Endothelial cell (in vitro differentiated cells): ENCODE data around the gene LRP6. TPM values are rescaled to one million over a fixed set of nuclear protein-coding genes. Genes with fewer than 3 reads are reported as not detected.

ENCODE experiments used
- DNase-seq: peaks from one replicate; pipeline ENCODE4 v3.0.0; 2021; ENCODE audit warnings: low spot score
- H3K27ac Mint-ChIP-seq: one replicate; pipeline ENCODE4 v1.8.0; 2021; ENCODE audit warnings: mixed read lengths, inconsistent platforms; ENCODE audit not compliant: unreplicated experiment
- H3K27me3 Mint-ChIP-seq: one replicate; pipeline ENCODE4 v1.8.0; 2021; ENCODE audit warnings: mild to moderate bottlenecking, moderate library complexity, mixed read lengths, inconsistent platforms; ENCODE audit not compliant: unreplicated experiment
- H3K36me3 Mint-ChIP-seq: one replicate; pipeline ENCODE4 v1.8.0; 2021; ENCODE audit warnings: mild to moderate bottlenecking, low read depth, mixed read lengths, inconsistent platforms; ENCODE audit not compliant: unreplicated experiment
- H3K4me1 Mint-ChIP-seq: one replicate; pipeline ENCODE4 v1.8.0; 2021; ENCODE audit warnings: mild to moderate bottlenecking, mixed read lengths, inconsistent platforms; ENCODE audit not compliant: unreplicated experiment
- H3K4me3 Mint-ChIP-seq: one replicate; pipeline ENCODE4 v1.8.0; 2021; ENCODE audit warnings: mild to moderate bottlenecking, mixed read lengths, inconsistent platforms; ENCODE audit not compliant: unreplicated experiment
- H3K9me3 Mint-ChIP-seq: one replicate; pipeline ENCODE4 v1.8.0; 2021; ENCODE audit warnings: mixed read lengths, inconsistent platforms; ENCODE audit not compliant: unreplicated experiment
- CTCF ChIP-seq: fragments of 200-600 bp; sonication (generic); IDR thresholded peaks from one replicate; pipeline ENCODE4 v1.5.0; 2021; ENCODE audit warnings: antibody characterized with exemption; ENCODE audit not compliant: unreplicated experiment
- total RNA-seq: library from RNA; stranded (reverse); fragmentation: NEBNext Ultra II Directional; extraction: Animal tissue kit (Norgen Biotek cat#: 25700); gene quantifications from one replicate; pipeline ENCODE4 v1.2.1, GENCODE V29; 2021; ENCODE audit not compliant: unreplicated experiment

The LRP6 gene
- total RNA-seq, 1 donor from 2014 or later, result 82.9 TPM

- TF ChIP-seq CTCF, result no peak
- Mint-ChIP-seq H3K27ac (no peak overlapping the region), H3K4me1 (peaks cover 3% of the 10 kb centered on the region), H3K9me3 (no peaks in the 10 kb centered on the region), H3K27me3 (peaks cover 2% of the 10 kb centered on the region), H3K4me3 (no peak overlapping the region), H3K36me3 (no peaks in the 10 kb centered on the region)
- DNase-seq, result no peak
Measured at GRCh38 chr12:12301122-12301521, 34.3 kb upstream of the LRP6 start.

GRCh38 chr12:12297201-12297830, 30.5 kb upstream of the LRP6 start:
- Mint-ChIP-seq H3K27me3 (peaks cover 6% of the 10 kb centered on the region), H3K4me3 (no peak overlapping the region), H3K36me3 (peaks cover 3% of the 10 kb centered on the region), H3K4me1 (peaks cover 19% of the 10 kb centered on the region), H3K27ac (no peak overlapping the region), H3K9me3 (no peaks in the 10 kb centered on the region)
- DNase-seq, result no peak
- TF ChIP-seq CTCF, result no peak

GRCh38 chr12:12294215-12295005, 27.6 kb upstream of the LRP6 start:
- TF ChIP-seq CTCF, result no peak
- DNase-seq, result no peak
- no peaks in the 10 kb centered on the region for H3K9me3 Mint-ChIP-seq
- no peak overlapping the region for H3K27ac Mint-ChIP-seq
- peaks cover 19% of the 10 kb centered on the region for H3K4me1 Mint-ChIP-seq
- H3K36me3 Mint-ChIP-seq, result peaks cover 3% of the 10 kb centered on the region
- H3K4me3 Mint-ChIP-seq, result no peak overlapping the region
- H3K27me3 Mint-ChIP-seq, result peaks cover 8% of the 10 kb centered on the region

- H3K4me1 Mint-ChIP-seq, result peaks cover 17% of the 10 kb centered on the region
- H3K27ac Mint-ChIP-seq, result no peak overlapping the region
- no peak for TF ChIP-seq CTCF
- no peak for DNase-seq
- no peaks in the 10 kb centered on the region for H3K9me3 Mint-ChIP-seq
- H3K27me3 Mint-ChIP-seq, result peaks cover 6% of the 10 kb centered on the region
- no peak overlapping the region for H3K4me3 Mint-ChIP-seq
- H3K36me3 Mint-ChIP-seq, result no peaks in the 10 kb centered on the region
Measured at GRCh38 chr12:12290206-12290605, 23.4 kb upstream of the LRP6 start.

- H3K36me3 Mint-ChIP-seq, result no peaks in the 10 kb centered on the region
- no peaks in the 10 kb centered on the region for H3K4me1 Mint-ChIP-seq
- no peak for DNase-seq
- no peaks in the 10 kb centered on the region for H3K9me3 Mint-ChIP-seq
- H3K27me3 Mint-ChIP-seq, result peaks cover 1% of the 10 kb centered on the region
- no peak overlapping the region for H3K27ac Mint-ChIP-seq
- H3K4me3 Mint-ChIP-seq, result no peak overlapping the region
- TF ChIP-seq CTCF, result no peak
Measured at GRCh38 chr12:12286441-12286840, 19.6 kb upstream of the LRP6 start.
